HEK293 (cell line): ENCODE results near the gene TCF7.

Source experiments
- ELK4 ChIP-seq: IDR thresholded peaks from 2 replicates; pipeline ENCODE4 v1.6.1; 2011; ENCODE audit warnings: mild to moderate bottlenecking, low read depth, low read length, borderline replicate concordance
- KLF8 ChIP-seq: fragments of 450-650 bp; formaldehyde crosslinking; IDR thresholded peaks from 2 replicates; pipeline ENCODE4 v1.5.1; 2016; ENCODE audit warnings: missing biosample characterization, missing genetic modification characterization
- KLF9 ChIP-seq: fragments of 450-650 bp; formaldehyde crosslinking; IDR thresholded peaks from 2 replicates; pipeline ENCODE4 v1.5.1; 2016; ENCODE audit warnings: missing biosample characterization, missing genetic modification characterization, low read depth
- ZBTB11 ChIP-seq: fragments of 450-650 bp; formaldehyde crosslinking; conservative IDR thresholded peaks from 2 replicates; pipeline ENCODE4 v1.5.1; 2016; ENCODE audit warnings: low read depth, missing biosample characterization, missing genetic modification characterization
- ZFP3 ChIP-seq: fragments of 450-650 bp; formaldehyde crosslinking; IDR thresholded peaks from 2 replicates; pipeline ENCODE4 v1.5.1; 2016; ENCODE audit warnings: low read depth, missing biosample characterization, missing genetic modification characterization
- ZIC2 ChIP-seq: fragments of 450-650 bp; formaldehyde crosslinking; IDR thresholded peaks from 2 replicates; pipeline ENCODE4 v1.5.1; 2016; ENCODE audit warnings: missing biosample characterization, missing genetic modification characterization
- ZNF121 ChIP-seq: fragments of 450-650 bp; formaldehyde crosslinking; IDR thresholded peaks from 2 replicates; pipeline ENCODE4 v1.5.1; 2016; ENCODE audit warnings: missing biosample characterization, missing genetic modification characterization
- ZNF132 ChIP-seq: fragments of 450-650 bp; formaldehyde crosslinking; IDR thresholded peaks from 2 replicates; pipeline ENCODE4 v1.5.1; 2017; ENCODE audit warnings: missing biosample characterization, missing genetic modification characterization, borderline replicate concordance
- ZNF202 ChIP-seq: fragments of 450-650 bp; formaldehyde crosslinking; IDR thresholded peaks from 2 replicates; pipeline ENCODE4 v1.5.1; 2016; ENCODE audit warnings: missing biosample characterization, missing genetic modification characterization, borderline replicate concordance
- ZNF366 ChIP-seq: fragments of 450-650 bp; formaldehyde crosslinking; conservative IDR thresholded peaks from 2 replicates; pipeline ENCODE4 v1.5.1; 2016; ENCODE audit warnings: missing biosample characterization, missing genetic modification characterization
- ZNF398 ChIP-seq: fragments of 450-650 bp; formaldehyde crosslinking; IDR thresholded peaks from 2 replicates; pipeline ENCODE4 v1.5.1; 2017; ENCODE audit warnings: missing biosample characterization, missing genetic modification characterization
- ZNF404 ChIP-seq: fragments of 450-650 bp; formaldehyde crosslinking; IDR thresholded peaks from 2 replicates; pipeline ENCODE4 v1.5.1; 2017; ENCODE audit warnings: missing biosample characterization, missing genetic modification characterization
- ZNF423 ChIP-seq: fragments of 450-650 bp; formaldehyde crosslinking; IDR thresholded peaks from 2 replicates; pipeline ENCODE4 v1.5.1; 2016; ENCODE audit warnings: missing biosample characterization, missing genetic modification characterization
- ZNF529 ChIP-seq: fragments of 450-650 bp; formaldehyde crosslinking; IDR thresholded peaks from 2 replicates; pipeline ENCODE4 v1.5.1; 2017; ENCODE audit warnings: missing genetic modification characterization, missing biosample characterization; ENCODE audit not compliant: insufficient replicate concordance
- ZNF544 ChIP-seq: fragments of 450-650 bp; formaldehyde crosslinking; IDR thresholded peaks from 2 replicates; pipeline ENCODE4 v1.5.0; 2017; ENCODE audit warnings: missing biosample characterization, missing genetic modification characterization
- ZNF626 ChIP-seq: fragments of 450-650 bp; sonication (Bioruptor Pico); formaldehyde crosslinking; IDR thresholded peaks from 2 replicates; pipeline ENCODE4 v1.5.1; 2018; ENCODE audit warnings: missing biosample characterization, missing genetic modification characterization, inconsistent platforms
- ZNF639 ChIP-seq: fragments of 450-650 bp; formaldehyde crosslinking; IDR thresholded peaks from 2 replicates; pipeline ENCODE4 v1.5.1; 2016; ENCODE audit warnings: missing biosample characterization, missing genetic modification characterization
- ZNF837 ChIP-seq: fragments of 450-650 bp; formaldehyde crosslinking; IDR thresholded peaks from 2 replicates; pipeline ENCODE4 v1.5.1; 2016; ENCODE audit warnings: missing biosample characterization, missing genetic modification characterization
- ZNF843 ChIP-seq: fragments of 450-650 bp; formaldehyde crosslinking; IDR thresholded peaks from 2 replicates; pipeline ENCODE4 v1.5.1; 2016; ENCODE audit warnings: missing biosample characterization, missing genetic modification characterization
- ZSCAN30 ChIP-seq: fragments of 450-650 bp; IDR thresholded peaks from 2 replicates; pipeline ENCODE4 v1.5.1; 2018; ENCODE audit warnings: missing biosample characterization, mild to moderate bottlenecking, missing genetic modification characterization, moderate library complexity
- TF ChIP-seq, protein P1 (sequence below): fragments of 450-650 bp; formaldehyde crosslinking; IDR thresholded peaks from 2 replicates; pipeline ENCODE4 v1.5.1; 2016; ENCODE audit warnings: missing biosample characterization, missing genetic modification characterization, borderline replicate concordance
- TF ChIP-seq, protein P2 (sequence below): fragments of 450-650 bp; formaldehyde crosslinking; IDR thresholded peaks from 2 replicates; pipeline ENCODE4 v1.5.1; 2016; ENCODE audit warnings: missing biosample characterization, missing genetic modification characterization

Gene TCF7

DNA sequence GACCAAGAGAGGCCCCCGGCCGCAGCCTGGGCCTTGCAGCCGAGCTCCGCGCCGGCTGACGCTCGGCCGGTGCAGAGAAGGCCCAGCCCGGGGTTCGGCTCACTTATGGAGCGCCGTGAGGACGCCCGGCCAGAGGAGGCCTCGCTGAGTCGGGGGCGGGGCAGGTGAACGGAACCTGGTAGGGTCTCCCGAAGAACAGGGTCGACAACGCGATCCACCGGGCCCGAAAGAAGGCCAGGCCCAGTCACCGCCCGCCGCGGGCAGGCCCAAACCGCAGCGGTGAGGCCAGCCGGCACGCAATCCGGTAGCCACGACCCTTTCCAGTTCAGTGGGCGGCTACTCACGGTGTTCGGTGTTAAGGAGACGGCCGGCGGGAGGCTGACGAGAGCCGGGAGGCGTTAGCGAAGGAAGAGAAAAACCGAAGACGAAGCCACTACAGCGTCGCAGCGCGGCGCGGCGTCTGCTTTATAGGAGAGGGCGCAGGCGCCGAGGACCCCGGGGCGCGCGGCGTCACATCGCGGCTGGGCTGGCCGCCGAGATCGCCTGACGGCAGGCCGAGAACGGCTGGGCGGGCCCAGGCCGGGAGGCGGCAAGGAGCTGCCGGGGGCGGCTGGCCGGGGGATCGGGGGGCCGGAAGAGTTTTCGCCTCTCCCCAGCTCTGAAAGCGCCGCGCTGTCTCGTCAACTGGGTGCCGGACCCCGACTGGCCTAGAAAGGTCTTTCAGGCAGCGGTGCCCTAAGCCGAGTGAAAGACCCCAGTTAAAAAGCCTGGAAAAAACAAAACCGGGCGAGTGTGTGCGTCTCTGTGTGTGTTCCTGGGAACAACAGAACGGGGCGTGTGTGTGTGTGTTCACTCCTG, 62.3 kb downstream of the TCF7 start, which contains the start of gene SKP1 (continued):
- TF ChIP-seq, protein P1, sequence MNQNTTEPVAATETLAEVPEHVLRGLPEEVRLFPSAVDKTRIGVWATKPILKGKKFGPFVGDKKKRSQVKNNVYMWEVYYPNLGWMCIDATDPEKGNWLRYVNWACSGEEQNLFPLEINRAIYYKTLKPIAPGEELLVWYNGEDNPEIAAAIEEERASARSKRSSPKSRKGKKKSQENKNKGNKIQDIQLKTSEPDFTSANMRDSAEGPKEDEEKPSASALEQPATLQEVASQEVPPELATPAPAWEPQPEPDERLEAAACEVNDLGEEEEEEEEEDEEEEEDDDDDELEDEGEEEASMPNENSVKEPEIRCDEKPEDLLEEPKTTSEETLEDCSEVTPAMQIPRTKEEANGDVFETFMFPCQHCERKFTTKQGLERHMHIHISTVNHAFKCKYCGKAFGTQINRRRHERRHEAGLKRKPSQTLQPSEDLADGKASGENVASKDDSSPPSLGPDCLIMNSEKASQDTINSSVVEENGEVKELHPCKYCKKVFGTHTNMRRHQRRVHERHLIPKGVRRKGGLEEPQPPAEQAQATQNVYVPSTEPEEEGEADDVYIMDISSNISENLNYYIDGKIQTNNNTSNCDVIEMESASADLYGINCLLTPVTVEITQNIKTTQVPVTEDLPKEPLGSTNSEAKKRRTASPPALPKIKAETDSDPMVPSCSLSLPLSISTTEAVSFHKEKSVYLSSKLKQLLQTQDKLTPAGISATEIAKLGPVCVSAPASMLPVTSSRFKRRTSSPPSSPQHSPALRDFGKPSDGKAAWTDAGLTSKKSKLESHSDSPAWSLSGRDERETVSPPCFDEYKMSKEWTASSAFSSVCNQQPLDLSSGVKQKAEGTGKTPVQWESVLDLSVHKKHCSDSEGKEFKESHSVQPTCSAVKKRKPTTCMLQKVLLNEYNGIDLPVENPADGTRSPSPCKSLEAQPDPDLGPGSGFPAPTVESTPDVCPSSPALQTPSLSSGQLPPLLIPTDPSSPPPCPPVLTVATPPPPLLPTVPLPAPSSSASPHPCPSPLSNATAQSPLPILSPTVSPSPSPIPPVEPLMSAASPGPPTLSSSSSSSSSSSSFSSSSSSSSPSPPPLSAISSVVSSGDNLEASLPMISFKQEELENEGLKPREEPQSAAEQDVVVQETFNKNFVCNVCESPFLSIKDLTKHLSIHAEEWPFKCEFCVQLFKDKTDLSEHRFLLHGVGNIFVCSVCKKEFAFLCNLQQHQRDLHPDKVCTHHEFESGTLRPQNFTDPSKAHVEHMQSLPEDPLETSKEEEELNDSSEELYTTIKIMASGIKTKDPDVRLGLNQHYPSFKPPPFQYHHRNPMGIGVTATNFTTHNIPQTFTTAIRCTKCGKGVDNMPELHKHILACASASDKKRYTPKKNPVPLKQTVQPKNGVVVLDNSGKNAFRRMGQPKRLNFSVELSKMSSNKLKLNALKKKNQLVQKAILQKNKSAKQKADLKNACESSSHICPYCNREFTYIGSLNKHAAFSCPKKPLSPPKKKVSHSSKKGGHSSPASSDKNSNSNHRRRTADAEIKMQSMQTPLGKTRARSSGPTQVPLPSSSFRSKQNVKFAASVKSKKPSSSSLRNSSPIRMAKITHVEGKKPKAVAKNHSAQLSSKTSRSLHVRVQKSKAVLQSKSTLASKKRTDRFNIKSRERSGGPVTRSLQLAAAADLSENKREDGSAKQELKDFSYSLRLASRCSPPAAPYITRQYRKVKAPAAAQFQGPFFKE (tag by site-specific recombination): no peak
- TF ChIP-seq ELK4 (no peak), ZNF404 (tag by site-specific recombination) (no peak), ZNF132 (tag by site-specific recombination) (no peak), ZNF626 (tag by site-specific recombination) (no peak), ZNF837 (tag by site-specific recombination) (no peak), ZNF639 (tag by site-specific recombination) (peak; percentile 30; the same call in 1 of the 2 replicates), ZNF544 (tag by site-specific recombination) (no peak), KLF8 (tag by site-specific recombination) (peak; percentile 57; the same call in 1 of the 2 replicates), ZFP3 (tag by site-specific recombination) (no peak), ZBTB11 (tag by site-specific recombination) (peak; percentile 29), ZNF398 (tag by site-specific recombination) (no peak), ZNF121 (tag by site-specific recombination) (peak; percentile 99), ZNF529 (tag by site-specific recombination) (no peak), ZIC2 (peak; percentile 23; the same call in 1 of the 2 replicates), ZNF366 (peak; percentile 62), ZNF843 (tag by site-specific recombination) (peak; percentile 47), ZNF423 (tag by site-specific recombination) (0 out of 2 replicates have a peak, but pooled peaks have one; percentile 18), ZNF202 (tag by site-specific recombination) (no peak), ZSCAN30 (tag by site-specific recombination) (0 out of 2 replicates have a peak, but pooled peaks have one; percentile 5), KLF9 (tag by site-specific recombination) (peak; percentile 88)
- TF ChIP-seq, protein P2, sequence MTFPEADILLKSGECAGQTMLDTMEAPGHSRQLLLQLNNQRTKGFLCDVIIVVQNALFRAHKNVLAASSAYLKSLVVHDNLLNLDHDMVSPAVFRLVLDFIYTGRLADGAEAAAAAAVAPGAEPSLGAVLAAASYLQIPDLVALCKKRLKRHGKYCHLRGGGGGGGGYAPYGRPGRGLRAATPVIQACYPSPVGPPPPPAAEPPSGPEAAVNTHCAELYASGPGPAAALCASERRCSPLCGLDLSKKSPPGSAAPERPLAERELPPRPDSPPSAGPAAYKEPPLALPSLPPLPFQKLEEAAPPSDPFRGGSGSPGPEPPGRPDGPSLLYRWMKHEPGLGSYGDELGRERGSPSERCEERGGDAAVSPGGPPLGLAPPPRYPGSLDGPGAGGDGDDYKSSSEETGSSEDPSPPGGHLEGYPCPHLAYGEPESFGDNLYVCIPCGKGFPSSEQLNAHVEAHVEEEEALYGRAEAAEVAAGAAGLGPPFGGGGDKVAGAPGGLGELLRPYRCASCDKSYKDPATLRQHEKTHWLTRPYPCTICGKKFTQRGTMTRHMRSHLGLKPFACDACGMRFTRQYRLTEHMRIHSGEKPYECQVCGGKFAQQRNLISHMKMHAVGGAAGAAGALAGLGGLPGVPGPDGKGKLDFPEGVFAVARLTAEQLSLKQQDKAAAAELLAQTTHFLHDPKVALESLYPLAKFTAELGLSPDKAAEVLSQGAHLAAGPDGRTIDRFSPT (tag by site-specific recombination): no peak
